Mammary epithelial cell (primary cell): ENCODE measurements around the gene MORN4.

Source experiments
- CTCF ChIP-seq, 2 donors: IDR thresholded peaks in 1 of 2; conservative IDR thresholded peaks in 1 of 2; 2 replicates each; pipeline ENCODE4 v1.5.1; 2011 to 2012; ENCODE audit warnings: inconsistent platforms in 2 of 2, low read length in 2 of 2, mild to moderate bottlenecking in 2 of 2, control low read depth in 1 of 2, low read depth in 1 of 2; ENCODE audit not compliant: insufficient read depth in 1 of 2; ENCODE audit errors: extremely low read depth in 1 of 2
- EZH2 ChIP-seq: IDR thresholded peaks from 2 replicates; pipeline ENCODE4 v1.6.1; 2012; ENCODE audit warnings: low read length, inconsistent platforms, borderline replicate concordance

- TF ChIP-seq CTCF (conservative IDR thresholded peaks at IDR 0.05 in 1 of 2, IDR thresholded peaks at IDR 0.05 in 1 of 2; ENCODE audit: extremely low read depth in 1 of 2, insufficient read depth in 1 of 2, low read depth in 1 of 2, low read length in 2 of 2) = peak; percentile 87 to 88
- TF ChIP-seq EZH2 = no peak
These were observed 43.7 kb upstream of the MORN4 start for GRCh38 chr10:97676770-97677581.
